CD4-positive, alpha-beta T cell treated with Interleukin-12 subunit alpha and Interleukin-12 subunit beta, for 1 hour (primary cell): ENCODE data around the gene FOXN3.
A peak's percentile ranks its signal among the peaks of the same experiment; 100 is the strongest.

Source experiments
- DNase-seq: peaks from one replicate; pipeline ENCODE4 v3.0.0-alpha.2; 2020

FOXN3 gene

GRCh38 chr14:89417091-89417464, at the start of gene FOXN3:
TSS of gene FOXN3 (minus strand) at chr14:89417233. CDS start at chr14:89412476, 4,757 bp downstream.
- DNase-seq, result peak; percentile 91

- DNase-seq, result peak; percentile 54
Measured at GRCh38 chr14:89466484-89466883, 49.5 kb upstream of the FOXN3 start.

GRCh38 chr14:89465876-89466275, 48.8 kb upstream of the FOXN3 start:
- DNase-seq, result no peak

GRCh38 chr14:89461256-89461655, 44.2 kb upstream of the FOXN3 start:
- no peak for DNase-seq

GRCh38 chr14:89458713-89459420, 41.8 kb upstream of the FOXN3 start:
- no peak for DNase-seq

- DNase-seq, result no peak
Measured at GRCh38 chr14:89457007-89457406, 40.0 kb upstream of the FOXN3 start.

GRCh38 chr14:89455412-89455811, 38.4 kb upstream of the FOXN3 start:
- DNase-seq, result no peak

- no peak for DNase-seq
Measured at GRCh38 chr14:89454996-89455395, 38.0 kb upstream of the FOXN3 start.

- DNase-seq, result no peak
Measured at GRCh38 chr14:89452281-89452680, 35.2 kb upstream of the FOXN3 start.

GRCh38 chr14:89451229-89451628, 34.2 kb upstream of the FOXN3 start:
- no peak for DNase-seq

GRCh38 chr14:89447182-89447944, 30.3 kb upstream of the FOXN3 start:
- DNase-seq, result no peak

GRCh38 chr14:89445273-89445973, 28.4 kb upstream of the FOXN3 start:
- DNase-seq, result peak; percentile 20

GRCh38 chr14:89444516-89445125, 27.6 kb upstream of the FOXN3 start:
- no peak for DNase-seq

GRCh38 chr14:89444044-89444443, 27.0 kb upstream of the FOXN3 start:
- no peak for DNase-seq

GRCh38 chr14:89443042-89443629, 26.1 kb upstream of the FOXN3 start:
- DNase-seq, result no peak

GRCh38 chr14:89442280-89442679, 25.2 kb upstream of the FOXN3 start:
- no peak for DNase-seq

- DNase-seq, result no peak
Measured at GRCh38 chr14:89440986-89441909, 24.2 kb upstream of the FOXN3 start.

GRCh38 chr14:89435892-89436656, 19.0 kb upstream of the FOXN3 start:
- DNase-seq, result no peak

- no peak for DNase-seq
Measured at GRCh38 chr14:89435492-89435891, 18.5 kb upstream of the FOXN3 start.

- DNase-seq, result no peak
Measured at GRCh38 chr14:89432226-89432625, 15.2 kb upstream of the FOXN3 start.
